HG02588 (cell line): Measurements from ENCODE around the gene RAB34.

ENCODE experiments used
- ATAC-seq: cut with Tn5 transposase; IDR thresholded peaks from one replicate; pipeline ENCODE4 v1.9.1; 2021; ENCODE audit warnings: mild to moderate bottlenecking, moderate library complexity; ENCODE audit not compliant: unreplicated experiment

RAB34 gene

GRCh38 chr17:28712705-28713415 is 4.8 kb downstream of the RAB34 start:
- ATAC-seq = no peak

GRCh38 chr17:28712032-28712704 is 5.5 kb downstream of the RAB34 start:
- peak; percentile 26 for ATAC-seq

- ATAC-seq = peak; percentile 23
Measured at GRCh38 chr17:28711723-28712031, 6.0 kb downstream of the RAB34 start, which contains the start of gene PROCA1. PROCA1 (minus strand) TSS chr17:28711888; CDS start chr17:28711660, 228 bp downstream.

DNA sequence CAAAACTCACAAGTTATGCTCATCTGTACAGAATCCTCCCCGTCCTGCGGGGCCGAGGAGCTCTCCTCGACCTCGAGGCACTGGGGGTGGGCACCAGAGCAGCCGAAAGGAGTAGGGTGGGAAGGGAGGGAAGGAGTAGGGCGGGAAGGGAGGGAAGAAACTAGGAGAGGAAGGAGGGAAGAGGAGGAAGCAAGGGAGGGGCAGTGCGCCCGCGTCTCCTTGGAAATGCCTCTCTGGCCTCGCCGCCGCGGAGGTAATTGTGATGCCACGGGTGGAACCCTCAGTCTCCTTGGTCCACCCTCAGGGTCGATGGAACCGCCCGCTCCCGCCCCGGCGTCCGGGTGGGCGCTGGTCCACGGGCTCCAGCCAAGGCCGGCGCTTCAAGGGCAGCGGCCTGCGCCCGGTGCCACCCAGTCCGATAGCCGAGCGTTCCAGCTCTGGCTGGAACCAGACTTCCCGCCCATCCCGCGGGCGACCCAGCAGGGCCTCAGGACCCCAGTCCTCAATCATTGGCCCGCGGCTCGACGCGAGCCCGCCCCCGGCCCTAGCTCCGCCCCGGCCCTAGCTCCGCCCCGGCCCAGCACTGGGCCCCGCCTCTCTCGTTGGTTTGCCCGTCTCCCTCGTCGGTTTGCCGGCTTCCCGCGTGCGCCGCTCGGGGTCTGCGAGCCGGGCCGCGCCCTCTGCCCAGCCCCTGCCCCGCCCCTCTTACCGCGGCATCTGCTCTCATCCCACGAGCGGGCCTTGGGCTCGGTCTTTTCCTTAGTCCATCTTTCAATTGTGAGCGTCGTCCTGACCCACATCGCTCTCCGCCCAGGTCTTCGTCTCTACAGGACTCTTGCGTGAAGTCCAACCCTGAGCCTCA is 6.6 kb downstream of the RAB34 start:
- peak; percentile 79 for ATAC-seq

- ATAC-seq = no peak
Measured at GRCh38 chr17:28707339-28707720, 10.3 kb downstream of the RAB34 start.

DNA sequence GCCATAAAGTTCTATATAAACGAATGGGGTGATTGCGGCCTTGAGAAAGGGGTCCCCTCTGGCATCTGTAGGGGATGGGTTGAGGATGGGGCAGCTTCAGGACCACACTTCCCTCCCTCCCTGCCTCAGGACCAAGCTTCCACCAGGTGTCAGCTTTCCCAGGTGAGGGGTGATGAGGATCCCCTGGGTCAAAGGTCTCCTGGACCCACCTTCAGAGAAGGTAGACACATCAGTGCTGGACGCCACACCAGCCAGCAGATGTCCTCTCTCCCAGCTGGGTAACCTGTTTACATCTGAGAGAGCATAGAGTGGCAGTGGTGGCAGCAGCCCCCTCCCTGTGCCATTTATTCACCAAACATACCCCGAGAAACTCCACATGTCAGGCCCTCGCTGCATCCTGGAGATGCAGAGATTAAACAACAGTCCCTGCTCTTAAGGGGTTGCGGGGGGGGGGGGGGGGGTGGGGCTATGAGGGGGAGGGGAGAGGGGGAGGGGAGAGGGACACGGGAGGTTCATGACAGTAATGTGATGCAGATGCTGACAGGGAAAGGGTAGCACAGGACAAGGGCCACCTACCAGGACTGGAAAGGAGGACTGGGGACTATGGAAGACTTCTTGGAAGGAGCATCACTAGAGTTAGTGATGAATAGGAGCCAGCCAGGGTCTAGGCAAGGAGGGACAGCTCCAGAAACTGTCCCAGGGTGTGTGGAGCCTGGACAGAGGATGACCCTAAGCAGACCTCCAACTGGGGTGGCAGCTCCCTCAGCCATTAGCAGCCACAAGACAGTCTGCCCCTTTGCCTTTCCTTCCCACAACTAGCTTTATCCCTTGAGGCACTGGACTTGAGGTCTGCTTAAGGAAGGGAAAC is 11.0 kb downstream of the RAB34 start:
- ATAC-seq = no peak

DNA sequence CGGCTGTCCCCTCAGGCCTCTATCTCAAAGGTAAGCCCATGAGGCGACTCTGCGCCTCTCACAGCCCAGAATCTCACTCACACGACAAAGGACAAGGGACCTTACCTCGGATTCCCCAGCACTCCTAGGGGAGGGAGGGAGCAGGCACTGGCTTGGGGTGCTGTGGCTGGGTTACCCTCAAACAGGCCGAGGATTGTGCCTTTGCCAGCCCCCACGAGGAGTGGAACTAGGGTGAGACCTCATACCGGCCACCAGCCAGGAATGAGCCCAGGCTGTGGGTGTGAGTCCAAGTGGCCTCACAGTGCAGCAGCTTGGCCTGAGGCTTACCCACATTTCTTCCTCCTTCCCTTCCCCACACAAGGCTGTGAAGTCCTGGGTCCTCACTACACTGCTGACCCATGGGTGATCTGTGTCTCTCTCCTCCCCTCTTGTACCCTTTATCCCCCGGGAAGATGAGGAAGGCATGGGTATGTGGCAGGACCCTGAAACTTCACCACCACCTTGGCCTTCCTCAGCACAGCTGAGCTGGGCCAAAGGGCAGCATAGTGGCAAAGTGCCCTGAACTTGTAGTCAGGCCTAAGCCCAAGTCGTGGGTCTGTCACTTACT is 11.8 kb downstream of the RAB34 start:
- ATAC-seq = no peak

- no peak for ATAC-seq
Measured at GRCh38 chr17:28705074-28705659, 12.5 kb downstream of the RAB34 start.

- no peak for ATAC-seq
Measured at GRCh38 chr17:28704219-28704858, 13.3 kb downstream of the RAB34 start.

GRCh38 chr17:28703552-28704218 is 14.0 kb downstream of the RAB34 start:
- no peak for ATAC-seq

- no peak for ATAC-seq
Measured at GRCh38 chr17:28702752-28703150, 14.9 kb downstream of the RAB34 start.

DNA sequence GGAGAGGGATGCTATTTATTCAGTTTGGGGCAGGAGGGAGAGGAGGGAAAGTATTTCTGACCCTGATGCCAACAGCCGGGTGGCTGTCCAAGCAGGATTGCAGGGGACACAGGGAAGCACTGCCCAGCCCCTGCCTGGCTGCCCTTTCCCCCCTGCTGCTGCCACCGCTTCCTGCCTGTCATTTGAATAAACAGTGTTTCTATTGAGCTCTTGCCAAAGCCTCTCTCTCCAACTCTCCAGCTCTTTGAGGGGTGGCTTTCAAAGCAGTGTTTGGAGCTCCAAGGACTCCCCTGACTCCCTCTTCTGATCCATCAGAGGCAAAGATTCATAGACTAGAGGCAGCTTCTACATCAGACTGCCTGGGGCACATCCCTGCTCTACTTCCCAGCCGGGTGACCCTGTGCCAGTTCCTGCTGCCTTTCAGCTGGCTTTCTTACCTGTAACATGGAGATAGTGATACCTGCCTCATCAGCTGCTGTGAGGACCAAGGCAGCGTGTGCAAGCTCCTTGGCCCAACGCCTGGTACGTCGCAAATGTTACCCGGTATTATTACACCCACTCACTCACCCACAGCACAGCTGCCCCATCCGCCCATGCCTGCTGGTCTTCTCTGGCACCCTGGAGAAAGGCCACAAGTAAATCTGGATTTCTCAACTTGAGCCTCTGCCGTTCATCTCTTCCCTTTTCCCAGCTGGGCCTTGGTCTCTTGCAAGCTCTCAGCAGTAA is 15.5 kb downstream of the RAB34 start:
- no peak for ATAC-seq

GRCh38 chr17:28700830-28701492 is 16.7 kb downstream of the RAB34 start:
- ATAC-seq = no peak

DNA sequence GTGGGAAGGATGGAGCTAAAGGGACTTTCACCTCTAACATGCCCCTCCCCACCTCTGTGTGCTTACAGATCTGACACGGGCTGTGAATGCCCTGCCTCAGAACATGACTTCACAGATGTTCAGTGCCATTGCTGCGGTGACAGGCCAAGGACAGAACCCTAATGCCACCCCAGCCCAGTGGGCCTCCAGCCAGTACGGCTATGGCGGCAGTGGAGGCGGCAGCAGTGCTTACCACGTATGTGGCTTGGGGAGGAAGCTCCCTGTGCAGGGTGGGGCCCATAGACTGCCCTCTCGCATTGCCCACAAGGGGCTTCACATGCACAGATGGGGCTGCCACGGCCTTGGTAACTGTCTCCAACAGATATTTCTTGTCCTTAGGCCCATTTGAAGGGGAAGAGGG is 17.4 kb downstream of the RAB34 start:
- ATAC-seq = no peak

GRCh38 chr17:28698253-28698941 is 19.3 kb downstream of the RAB34 start:
- no peak for ATAC-seq

DNA sequence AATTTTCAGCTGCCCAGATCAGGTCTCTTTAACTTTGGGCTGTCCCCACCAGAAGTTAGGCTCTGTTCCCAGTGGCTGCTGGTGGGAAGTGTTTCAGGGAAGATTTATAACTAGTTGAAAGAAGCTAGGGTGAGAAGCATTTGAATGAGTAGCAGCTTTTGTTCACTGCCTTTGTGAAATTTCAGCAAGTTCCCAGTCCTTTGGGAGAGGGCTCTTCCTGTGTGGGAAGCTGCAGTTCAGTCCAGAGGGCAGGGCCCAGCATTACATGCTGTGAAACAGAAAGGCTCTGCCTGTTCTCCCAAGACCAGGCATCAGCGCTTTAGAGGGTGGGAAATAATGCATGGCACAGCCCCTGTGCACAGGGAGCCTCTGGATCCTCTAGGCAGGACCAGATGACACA is 23.8 kb downstream of the RAB34 start:
- no peak for ATAC-seq

DNA sequence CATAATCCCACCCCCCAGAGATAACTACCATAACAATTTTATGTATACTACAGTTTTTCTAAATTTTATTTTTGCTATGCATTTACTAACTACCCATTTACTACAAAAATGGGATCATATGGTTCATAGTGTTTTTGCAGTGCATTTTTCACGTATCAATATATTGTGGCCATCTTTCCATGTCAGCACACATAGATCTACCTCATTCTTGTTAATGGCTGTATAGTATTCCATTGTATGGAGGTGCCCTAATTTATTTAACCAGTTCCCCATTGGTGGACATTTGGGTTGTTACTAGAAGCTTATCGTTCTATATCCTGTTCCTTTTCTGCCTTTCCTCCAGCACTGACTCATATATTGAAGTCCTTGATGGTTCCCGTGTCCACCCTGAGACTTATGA is 28.7 kb downstream of the RAB34 start:
- ATAC-seq = no peak
